ENCODE data around the gene JADE3. TPM values are rescaled to one million over a fixed set of nuclear protein-coding genes. Genes with fewer than 3 reads are reported as not detected.

The JADE3 gene
- 6.3 TPM for total RNA-seq

- peak; percentile 79 for DNase-seq
Observed at GRCh38 chrX:46912098-46912602, at the start of gene JADE3. JADE3 (plus strand) TSS chrX:46912421; CDS start chrX:46984895, 72,474 bp downstream.

- no peak for DNase-seq
Observed at GRCh38 chrX:46863072-46863471, 49.1 kb upstream of the JADE3 start.

GRCh38 chrX:46864606-46865005 is 47.6 kb upstream of the JADE3 start:
- no peak for DNase-seq

- no peak for DNase-seq
Observed at GRCh38 chrX:46865281-46865680, 46.9 kb upstream of the JADE3 start.

- no peak for DNase-seq
Observed at GRCh38 chrX:46866726-46867125, 45.5 kb upstream of the JADE3 start.

GRCh38 chrX:46873746-46874145 is 38.5 kb upstream of the JADE3 start:
- DNase-seq: no peak

GRCh38 chrX:46876901-46877300 is 35.3 kb upstream of the JADE3 start:
- DNase-seq: no peak

- no peak for DNase-seq
Observed at GRCh38 chrX:46882266-46882665, 30.0 kb upstream of the JADE3 start.

- DNase-seq: no peak
Observed at GRCh38 chrX:46884799-46885198, 27.4 kb upstream of the JADE3 start.

- DNase-seq: no peak
Observed at GRCh38 chrX:46898207-46898606, 14.0 kb upstream of the JADE3 start.

- peak; percentile 77 for DNase-seq
Observed at GRCh38 chrX:46903458-46904242, 8.6 kb upstream of the JADE3 start.

GRCh38 chrX:46904626-46905025 is 7.6 kb upstream of the JADE3 start:
- no peak for DNase-seq

GRCh38 chrX:46910415-46910814 is 1.8 kb upstream of the JADE3 start:
- no peak for DNase-seq

GRCh38 chrX:46912603-46913491 is 626 bp downstream of the JADE3 start:
- peak; percentile 52 for DNase-seq

GRCh38 chrX:46913667-46914066 is 1.4 kb downstream of the JADE3 start:
- DNase-seq: peak; percentile 13

- no peak for DNase-seq
Observed at GRCh38 chrX:46916273-46916672, 4.1 kb downstream of the JADE3 start.

GRCh38 chrX:46917622-46918021 is 5.4 kb downstream of the JADE3 start:
- no peak for DNase-seq

- DNase-seq: no peak
Observed at GRCh38 chrX:46918434-46918833, 6.2 kb downstream of the JADE3 start.

GRCh38 chrX:46920235-46920634 is 8.0 kb downstream of the JADE3 start:
- DNase-seq: no peak

- DNase-seq: no peak
Observed at GRCh38 chrX:46922611-46923010, 10.4 kb downstream of the JADE3 start.

GRCh38 chrX:46927718-46928117 is 15.5 kb downstream of the JADE3 start:
- no peak for DNase-seq

GRCh38 chrX:46929439-46930261 is 17.4 kb downstream of the JADE3 start:
- DNase-seq: no peak

Measured in tongue (tissue), 2 donors.